ENCODE results near the gene SALL2.

The SALL2 gene

DNA sequence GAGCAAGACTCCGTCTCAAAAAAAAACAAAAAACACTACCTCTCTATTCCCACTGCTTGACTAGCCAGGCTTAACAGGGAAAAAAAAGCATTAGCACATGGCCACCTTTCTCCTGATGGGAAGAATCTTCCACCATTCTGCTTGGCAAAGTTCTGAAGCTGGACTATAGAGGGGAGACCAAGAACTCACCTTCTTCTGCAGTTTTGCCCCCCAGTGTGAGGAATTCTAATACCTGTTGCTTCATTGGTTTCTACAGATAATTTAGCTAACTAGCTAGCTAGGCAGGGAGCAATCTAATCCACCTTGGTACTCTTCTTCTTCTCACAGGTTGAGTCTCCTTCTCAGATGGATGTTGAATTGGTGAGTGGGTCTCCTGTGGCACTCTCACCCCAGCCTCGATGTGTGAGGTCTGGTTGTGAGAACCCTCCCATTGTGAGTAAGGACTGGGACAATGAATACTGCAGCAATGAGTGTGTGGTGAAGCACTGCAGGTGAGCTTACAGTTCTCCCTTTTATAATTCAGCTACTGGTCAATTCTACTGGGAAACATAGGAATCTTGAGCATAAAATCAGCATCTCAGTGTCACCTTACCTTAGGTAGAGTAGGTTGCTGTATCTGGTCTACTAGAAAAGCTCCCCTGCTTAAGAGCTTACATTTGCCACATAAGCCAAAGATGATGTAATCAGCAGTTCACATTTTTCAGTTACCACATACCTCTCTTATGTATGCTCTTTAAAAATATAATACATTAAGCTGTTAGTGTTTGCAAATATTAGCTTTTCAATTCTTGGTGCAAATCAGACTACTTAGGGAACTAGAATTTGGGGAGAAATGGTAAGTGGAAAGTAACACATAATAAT is 31.0 kb downstream of the SALL2 start:
- DNase-seq (ENCODE audit: low read depth in 1 of 2, low spot score in 1 of 2): no peak

- no peak for DNase-seq (ENCODE audit: low read depth in 1 of 2, low spot score in 1 of 2)
These were observed 39.5 kb downstream of the SALL2 start for GRCh38 chr14:21486640-21487087.

DNA sequence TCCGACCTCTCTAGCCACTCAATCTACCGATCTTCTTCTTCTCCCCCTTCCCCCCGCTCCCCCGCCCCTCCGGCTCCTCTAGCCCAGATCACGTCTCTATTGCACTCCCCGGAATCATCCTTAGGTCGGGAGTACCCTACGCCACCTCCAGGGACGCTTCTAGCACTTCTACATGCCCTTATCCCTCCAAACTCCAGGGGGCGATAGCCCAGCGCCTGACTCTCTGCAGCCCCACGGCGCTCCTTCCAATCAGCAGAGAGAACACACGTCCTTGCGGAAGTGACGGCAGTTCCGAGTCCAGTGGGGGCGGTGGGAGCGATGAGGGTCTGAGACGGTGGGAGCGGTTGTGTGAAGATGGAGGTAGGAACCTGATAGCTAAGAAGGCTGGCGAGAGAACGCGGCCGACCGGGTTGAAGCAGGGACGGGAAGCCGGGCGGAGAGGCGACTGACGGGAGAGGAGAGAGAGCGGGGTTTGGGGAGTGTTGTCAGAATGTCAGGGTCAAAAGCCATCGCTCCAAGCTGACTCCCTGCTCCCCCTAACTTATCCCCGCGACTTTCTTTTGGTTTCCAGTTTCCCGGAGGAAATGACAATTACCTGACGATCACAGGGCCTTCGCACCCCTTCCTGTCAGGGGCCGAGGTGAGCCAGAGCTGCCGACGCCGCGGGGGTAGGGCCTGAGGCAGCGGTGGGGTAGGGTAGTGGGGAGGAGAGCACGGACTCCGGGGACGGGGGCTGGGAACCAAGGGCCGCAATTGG is 49.0 kb downstream of the SALL2 start, which contains the start of the genes RAB2B and TOX4:
TSS of gene RAB2B (minus strand) at position 35 of the 757 bp plus-strand sequence. CDS start 87 bp downstream, outside the sequence.
TSS of gene TOX4 (plus strand) at position 271 of the 757 bp plus-strand sequence. CDS start at position 355, 84 bp downstream.
- peak; percentile 79 to 92 for DNase-seq (ENCODE audit: low read depth in 1 of 2, low spot score in 1 of 2)

DNA sequence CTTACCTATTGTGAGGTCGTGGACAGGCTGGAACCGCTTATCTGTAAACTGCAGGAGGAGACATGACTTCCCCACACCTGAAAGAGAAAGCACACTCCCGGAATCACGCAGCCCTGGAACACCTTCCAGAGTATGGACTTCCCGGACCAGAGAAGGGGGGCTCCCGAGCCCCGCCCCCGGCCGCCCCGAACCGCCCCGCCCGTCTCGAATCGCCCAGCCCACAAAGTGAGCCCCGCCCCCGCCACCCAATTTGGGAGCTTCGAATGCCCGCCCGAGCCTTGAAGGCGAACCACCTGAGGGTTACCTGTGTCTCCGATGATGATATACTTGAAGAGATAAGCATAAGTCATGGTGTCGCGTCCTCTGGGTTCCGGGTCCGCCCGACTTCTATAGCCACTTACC is 49.6 kb downstream of the SALL2 start:
- DNase-seq (ENCODE audit: low read depth in 1 of 2, low spot score in 1 of 2): peak; percentile 67 to 76

GRCh38 chr14:21475767-21476522 is 50.2 kb downstream of the SALL2 start:
- DNase-seq (ENCODE audit: low read depth in 1 of 2, low spot score in 1 of 2): no peak
